Right lobe of liver (tissue), 6 donors: ENCODE measurements around the gene COL21A1. TPM values are rescaled to one million over a fixed set of nuclear protein-coding genes. Genes with fewer than 3 reads are reported as not detected.

ENCODE experiments used
- ATAC-seq, 4 donors: fragments of 200-7000 bp; cut with Tn5 transposase; one replicate each; pipeline ENCODE4 v1.9.1; 2020; ENCODE audit warnings: mild to moderate bottlenecking in 4 of 4, moderate library complexity in 4 of 4
- DNase-seq, 3 donors: peaks; one replicate each; pipeline ENCODE4 v3.0.0-alpha.2; 2020
- H3K27ac ChIP-seq, 3 donors: fragments of 200-600 bp; one replicate each; pipeline ENCODE4 v1.8.0; 2022
- H3K27me3 ChIP-seq, 2 donors: fragments of 200-600 bp; one replicate each; pipeline ENCODE4 v1.8.0; 2022
- H3K36me3 ChIP-seq, 4 donors: fragments of 200-600 bp; sonication (generic) in 1 of 4; one replicate each; pipeline versions ENCODE4 v1.5.1 to v1.8.0; 2017 to 2022; ENCODE audit warnings: control low read depth in 1 of 4
- H3K4me1 ChIP-seq, 4 donors: fragments of 200-600 bp; sonication (generic) in 1 of 4; one replicate each; pipeline versions ENCODE4 v1.5.1 to v1.8.0; 2017 to 2022; ENCODE audit warnings: control low read depth in 1 of 4
- H3K4me3 ChIP-seq, 3 donors: fragments of 200-600 bp; one replicate each; pipeline ENCODE4 v1.8.0; 2022
- H3K9me3 ChIP-seq, 4 donors: fragments of 200-600 bp; sonication (generic) in 1 of 4; one replicate each; pipeline versions ENCODE4 v1.5.1 to v1.8.0; 2017 to 2022; ENCODE audit warnings: control low read depth in 1 of 4
- POLR2A ChIP-seq: fragments of 450-650 bp; IDR thresholded peaks from one replicate; pipeline ENCODE4 v1.6.1; 2017; ENCODE audit warnings: antibody characterized with exemption, mild to moderate bottlenecking
- WGBS: methylation state at CpG from one replicate; pipeline ENCODE4 v1.1.6; 2018; ENCODE audit warnings: low coverage, low lambda C conversion rate; ENCODE audit not compliant: insufficient coverage; ENCODE audit errors: missing lambda C conversion rate; 5-methylcytosine and 5-hydroxymethylcytosine counted together
- intact Hi-C, 2 donors: fragments of 100-400 bp; cut with DNase I; formaldehyde crosslinking; loops; one replicate each; pipeline versions ENCODE4 v1.11.2 to v1.14.1; 2022
- total RNA-seq, 6 experiments: library from RNA; depleted of rRNA in 2 of 6; stranded (reverse); fragments of >200 nt in 2 of 6; fragmentation: NEBNext Ultra II Directional in 3 of 6; extraction: Animal tissue kit (Norgen Biotek cat#: 25700) in 3 of 6; gene quantifications; one replicate each; pipeline versions ENCODE4 v1.1.0 to v1.2.4, GENCODE V29; 2016 to 2023
- TF ChIP-seq, protein P1 (sequence below), 4 donors: fragments of 200-600 bp in 3 of 4; fragments of 450-650 bp in 1 of 4; IDR thresholded peaks; one replicate each; pipeline versions ENCODE4 v1.5.1 to v1.8.0; 2016 to 2022; ENCODE audit warnings: antibody characterized with exemption in 4 of 4, mild to moderate bottlenecking in 2 of 4
- donor health status: DM: no; HTN: yes; CAD: no.
- donor health status: DM: no; HTN: no; CAD: no.
- donor health status: DM: no; HTN: no; CAD: no.
- donor health status: DM: no; HTN: yes; CAD: no.
- donor health status: DM: no; HTN: yes; CAD: no.

The COL21A1 gene
- total RNA-seq, 6 experiments from 2014 or later: 0.11 to 0.73 (median 0.50) TPM

DNA sequence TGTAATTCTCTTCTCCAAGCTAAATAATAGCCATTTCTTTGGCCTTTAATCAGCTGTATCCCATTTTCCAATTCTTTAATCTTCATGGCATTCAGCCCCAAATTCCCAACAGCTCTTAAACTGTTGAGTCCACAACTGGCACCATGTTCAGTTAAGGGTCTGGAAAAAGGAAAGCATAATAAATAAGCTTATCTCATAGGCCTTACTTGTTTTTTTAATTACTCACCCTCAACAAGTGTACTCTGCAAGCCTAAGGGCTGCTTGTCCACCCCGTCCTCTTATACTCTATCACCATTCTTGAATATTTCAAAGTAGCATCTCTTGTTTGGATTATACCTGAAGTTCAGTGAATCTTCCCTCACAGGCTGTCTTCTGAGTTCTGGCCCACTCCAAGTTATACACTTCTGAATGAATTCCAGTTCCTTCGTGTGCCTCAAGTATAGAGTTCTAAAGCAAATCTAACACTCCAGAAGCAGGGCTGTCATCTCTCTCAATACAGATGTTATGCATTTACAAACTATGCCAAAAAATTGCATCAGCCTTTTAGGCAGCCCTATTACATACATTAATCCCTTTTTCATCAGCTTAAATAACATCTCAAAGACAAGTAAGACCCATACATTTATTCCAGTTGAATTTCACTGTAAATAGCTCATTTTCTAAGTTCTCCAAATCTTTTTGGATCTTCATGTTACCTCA, 98.7 kb downstream of the COL21A1 start:
- no peaks in the 10 kb centered on the region for H3K36me3 ChIP-seq
- no peaks in the 10 kb centered on the region for H3K4me1 ChIP-seq
- no peak overlapping the region for H3K4me3 ChIP-seq
- DNase-seq (no peak), ATAC-seq (no peak)
- no peaks in the 10 kb centered on the region for H3K9me3 ChIP-seq
- H3K27me3 ChIP-seq: no peaks in the 10 kb centered on the region
- TF ChIP-seq, protein P1, sequence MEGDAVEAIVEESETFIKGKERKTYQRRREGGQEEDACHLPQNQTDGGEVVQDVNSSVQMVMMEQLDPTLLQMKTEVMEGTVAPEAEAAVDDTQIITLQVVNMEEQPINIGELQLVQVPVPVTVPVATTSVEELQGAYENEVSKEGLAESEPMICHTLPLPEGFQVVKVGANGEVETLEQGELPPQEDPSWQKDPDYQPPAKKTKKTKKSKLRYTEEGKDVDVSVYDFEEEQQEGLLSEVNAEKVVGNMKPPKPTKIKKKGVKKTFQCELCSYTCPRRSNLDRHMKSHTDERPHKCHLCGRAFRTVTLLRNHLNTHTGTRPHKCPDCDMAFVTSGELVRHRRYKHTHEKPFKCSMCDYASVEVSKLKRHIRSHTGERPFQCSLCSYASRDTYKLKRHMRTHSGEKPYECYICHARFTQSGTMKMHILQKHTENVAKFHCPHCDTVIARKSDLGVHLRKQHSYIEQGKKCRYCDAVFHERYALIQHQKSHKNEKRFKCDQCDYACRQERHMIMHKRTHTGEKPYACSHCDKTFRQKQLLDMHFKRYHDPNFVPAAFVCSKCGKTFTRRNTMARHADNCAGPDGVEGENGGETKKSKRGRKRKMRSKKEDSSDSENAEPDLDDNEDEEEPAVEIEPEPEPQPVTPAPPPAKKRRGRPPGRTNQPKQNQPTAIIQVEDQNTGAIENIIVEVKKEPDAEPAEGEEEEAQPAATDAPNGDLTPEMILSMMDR (IDR thresholded peaks at IDR 0.05): no peak
- TF ChIP-seq POLR2A: no peak
- no peak overlapping the region for H3K27ac ChIP-seq
- intact Hi-C loops: no loop called here
- 37% methylated on average over 2 of the region's 2 CpGs for WGBS

DNA sequence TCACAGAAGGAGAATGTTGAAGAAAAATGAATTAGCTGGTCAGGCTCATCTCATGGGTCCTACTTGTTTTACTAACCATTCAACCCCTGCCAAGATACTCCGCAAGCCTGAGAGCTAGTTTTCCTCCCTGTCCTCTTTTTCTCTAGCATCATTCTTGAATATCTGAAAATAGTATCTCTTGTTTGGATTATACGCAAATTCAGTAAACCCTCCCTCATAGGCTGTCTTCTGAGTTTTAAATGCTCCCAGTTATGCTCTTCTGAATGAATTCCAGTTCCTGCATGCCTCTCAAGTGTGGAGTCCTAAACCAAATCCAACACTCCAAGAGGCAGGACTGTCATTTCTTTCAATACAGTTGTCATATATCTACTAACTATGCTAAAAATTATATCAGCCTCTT, 99.6 kb downstream of the COL21A1 start:
- Histone ChIP-seq H3K36me3 (no peaks in the 10 kb centered on the region), H3K9me3 (no peaks in the 10 kb centered on the region), H3K4me1 (no peaks in the 10 kb centered on the region), H3K27me3 (no peaks in the 10 kb centered on the region), H3K4me3 (no peak overlapping the region), H3K27ac (no peak overlapping the region)
- intact Hi-C loops: no loop called here
- ATAC-seq (no peak), DNase-seq (no peak)
- 79% methylated on average over 2 of the region's 2 CpGs for WGBS
- TF ChIP-seq POLR2A: no peak
- TF ChIP-seq, protein P1 (IDR thresholded peaks at IDR 0.05): no peak

DNA sequence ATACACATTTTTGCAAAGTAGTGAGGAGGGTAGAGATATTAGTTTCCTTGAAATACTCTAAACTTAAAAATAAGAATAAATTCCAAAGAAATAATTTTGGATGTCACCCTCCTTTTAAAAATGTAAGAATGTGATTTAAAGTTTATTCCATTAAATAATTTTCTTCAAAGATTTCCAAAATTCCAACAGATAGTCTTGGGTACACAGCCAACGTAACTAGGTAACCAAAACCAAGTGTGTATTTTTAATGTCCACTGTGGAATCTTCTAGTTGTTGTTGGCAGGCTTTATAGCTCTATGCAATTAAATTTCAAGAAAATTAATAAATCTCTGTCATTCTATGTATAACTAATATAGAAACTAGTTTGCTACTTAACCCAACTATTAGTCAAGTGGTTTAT, 101.3 kb downstream of the COL21A1 start:
- Histone ChIP-seq H3K4me3 (no peak overlapping the region), H3K36me3 (no peaks in the 10 kb centered on the region), H3K4me1 (no peaks in the 10 kb centered on the region), H3K9me3 (no peaks in the 10 kb centered on the region), H3K27ac (no peak overlapping the region), H3K27me3 (no peaks in the 10 kb centered on the region)
- WGBS: 22% methylated on average over 1 of the region's 1 CpG
- no peak for TF ChIP-seq POLR2A
- TF ChIP-seq, protein P1 (IDR thresholded peaks at IDR 0.05): no peak
- ATAC-seq (no peak), DNase-seq (no peak)
- intact Hi-C loops: no loop called here

- intact Hi-C loops: no loop called here
- Histone ChIP-seq H3K4me1 (no peaks in the 10 kb centered on the region), H3K9me3 (no peaks in the 10 kb centered on the region), H3K4me3 (no peak overlapping the region), H3K27ac (no peak overlapping the region), H3K36me3 (no peaks in the 10 kb centered on the region), H3K27me3 (no peaks in the 10 kb centered on the region)
- WGBS: 0% methylated on average over 1 of the region's 1 CpG
- TF ChIP-seq, protein P1 (IDR thresholded peaks at IDR 0.05): no peak
- TF ChIP-seq POLR2A: no peak
- ATAC-seq (no peak), DNase-seq (no peak)
These were observed 101.8 kb downstream of the COL21A1 start for GRCh38 chr6:56145616-56146015.
